ENCODE measurements around the gene FBXW5. TPM values are rescaled to one million over a fixed set of nuclear protein-coding genes. Genes with fewer than 3 reads are reported as not detected.
A peak's percentile ranks its signal among the peaks of the same experiment; 100 is the strongest.

FBXW5 gene
- total RNA-seq, 1 experiment from 2014 or later: 50.8 TPM

GRCh38 chr9:136990242-136990911 lies 45.8 kb upstream of the FBXW5 start:
- intact Hi-C loops (cut with micrococcal nuclease; ENCODE audit: unreplicated experiment): no loop called here
- Mint-ChIP-seq H3K9me3 (ENCODE audit: low read depth, unreplicated experiment) (no peaks in the 10 kb centered on the region), H3K4me3 (ENCODE audit: low read depth, unreplicated experiment) (peak overlapping the region; percentile 35), H3K36me3 (ENCODE audit: insufficient read depth, unreplicated experiment) (peaks cover 23% of the 10 kb centered on the region), H3K27me3 (ENCODE audit: unreplicated experiment) (peaks cover 21% of the 10 kb centered on the region), H3K4me1 (ENCODE audit: low read depth, unreplicated experiment) (no peaks in the 10 kb centered on the region), H3K27ac (ENCODE audit: unreplicated experiment) (peak overlapping the region; percentile 21)
- BruUV-seq (replicated peaks): no TSS peak
- CTCF ChIA-PET: no interaction called here
- TF ChIP-seq CTCF (IDR thresholded peaks at IDR 0.05; ENCODE audit: unreplicated experiment): no peak
- no peak for DNase-seq

GRCh38 chr9:136988872-136989271 lies 44.3 kb upstream of the FBXW5 start:
- H3K27me3 Mint-ChIP-seq (ENCODE audit: unreplicated experiment): peaks cover 28% of the 10 kb centered on the region
- H3K27ac Mint-ChIP-seq (ENCODE audit: unreplicated experiment): no peak overlapping the region

GRCh38 chr9:136985853-136986252 lies 41.3 kb upstream of the FBXW5 start:
- no peak for TF ChIP-seq CTCF (IDR thresholded peaks at IDR 0.05; ENCODE audit: unreplicated experiment)
- Mint-ChIP-seq H3K4me3 (ENCODE audit: low read depth, unreplicated experiment) (no peak overlapping the region), H3K27me3 (ENCODE audit: unreplicated experiment) (peaks cover 36% of the 10 kb centered on the region), H3K4me1 (ENCODE audit: low read depth, unreplicated experiment) (no peaks in the 10 kb centered on the region), H3K9me3 (ENCODE audit: low read depth, unreplicated experiment) (no peaks in the 10 kb centered on the region), H3K27ac (ENCODE audit: unreplicated experiment) (no peak overlapping the region), H3K36me3 (ENCODE audit: insufficient read depth, unreplicated experiment) (peaks cover 4% of the 10 kb centered on the region)
- CTCF ChIA-PET: no interaction called here
- no TSS peak for BruUV-seq (replicated peaks)
- no peak for DNase-seq
- intact Hi-C loops (cut with micrococcal nuclease; ENCODE audit: unreplicated experiment): no loop called here

More at GRCh38 chr9:136988872-136989271, 44.3 kb upstream of the FBXW5 start:
- DNase-seq: no peak
- CTCF ChIA-PET: no interaction called here
- no peak for TF ChIP-seq CTCF (IDR thresholded peaks at IDR 0.05; ENCODE audit: unreplicated experiment)
- H3K36me3 Mint-ChIP-seq (ENCODE audit: insufficient read depth, unreplicated experiment): peaks cover 23% of the 10 kb centered on the region
- H3K4me1 Mint-ChIP-seq (ENCODE audit: low read depth, unreplicated experiment): no peaks in the 10 kb centered on the region
- no peaks in the 10 kb centered on the region for H3K9me3 Mint-ChIP-seq (ENCODE audit: low read depth, unreplicated experiment)
- H3K4me3 Mint-ChIP-seq (ENCODE audit: low read depth, unreplicated experiment): no peak overlapping the region
- intact Hi-C loops (cut with micrococcal nuclease; ENCODE audit: unreplicated experiment): no loop called here
- no TSS peak for BruUV-seq (replicated peaks)

- Mint-ChIP-seq H3K9me3 (ENCODE audit: low read depth, unreplicated experiment) (no peaks in the 10 kb centered on the region), H3K36me3 (ENCODE audit: insufficient read depth, unreplicated experiment) (no peaks in the 10 kb centered on the region), H3K27me3 (ENCODE audit: unreplicated experiment) (peaks cover 36% of the 10 kb centered on the region), H3K27ac (ENCODE audit: unreplicated experiment) (no peak overlapping the region), H3K4me1 (ENCODE audit: low read depth, unreplicated experiment) (no peaks in the 10 kb centered on the region), H3K4me3 (ENCODE audit: low read depth, unreplicated experiment) (no peak overlapping the region)
- intact Hi-C loops (cut with micrococcal nuclease; ENCODE audit: unreplicated experiment): no loop called here
- no peak for TF ChIP-seq CTCF (IDR thresholded peaks at IDR 0.05; ENCODE audit: unreplicated experiment)
- CTCF ChIA-PET: no interaction called here
- no peak for DNase-seq
- BruUV-seq (replicated peaks): no TSS peak
Measured at GRCh38 chr9:136985027-136985602, 40.6 kb upstream of the FBXW5 start.
